AG04450 (cell line): Measurements from ENCODE around the gene IP6K3. TPM values are rescaled to one million over a fixed set of nuclear protein-coding genes. Genes with fewer than 3 reads are reported as not detected.

ENCODE experiments used
- CTCF ChIA-PET: fragments of 300-600, 350-600 bp; formaldehyde crosslinking; extraction: SDS; loops from one replicate; lab custom pipeline; 2022; ENCODE audit warnings: antibody characterized with exemption, inconsistent platforms; lab: Charles Lee
- POLR2A ChIA-PET: fragments of 350-600 bp; formaldehyde crosslinking; extraction: SDS; loops from one replicate; lab custom pipeline; 2021; ENCODE audit warnings: antibody characterized with exemption, inconsistent platforms; lab: Yijun Ruan, JAX
- DNase-seq: peaks from one replicate; pipeline ENCODE4 v3.0.0-alpha.2; 2011; ENCODE audit warnings: low read depth, low spot score
- H3K27ac ChIP-seq: one replicate; pipeline ENCODE4 v1.5.1; 2012; ENCODE audit warnings: low read depth, low read length, control low read depth
- H3K27me3 ChIP-seq: one replicate; pipeline ENCODE4 v1.6.0; 2012; ENCODE audit warnings: low read length; ENCODE audit not compliant: control insufficient read depth, insufficient read depth
- H3K4me3 ChIP-seq: 2 replicates; pipeline ENCODE4 v1.5.1; 2011; ENCODE audit warnings: mild to moderate bottlenecking, low read depth, low read length, control low read depth
- H3K9me3 ChIP-seq: 2 replicates; pipeline ENCODE4 v1.5.1; 2012; ENCODE audit warnings: low read length; ENCODE audit not compliant: control insufficient read depth, insufficient read depth
- CTCF ChIP-seq: IDR thresholded peaks from 2 replicates; pipeline ENCODE4 v1.5.1; 2011; ENCODE audit warnings: low read depth, low read length, control low read depth, inconsistent platforms
- polyA plus RNA-seq: library from polyadenylated mRNA; depleted of rRNA; stranded (reverse); fragments of >200 nt; gene quantifications from 2 replicates; pipeline ENCODE4 v1.2.3, GENCODE V29; 2011

The IP6K3 gene
- polyA plus RNA-seq, 1 experiment = 1.1 TPM

- Histone ChIP-seq H3K27me3 (no peaks in the 10 kb centered on the region), H3K27ac (peak overlapping the region; percentile 39), H3K9me3 (no peaks in the 10 kb centered on the region), H3K4me3 (no peak overlapping the region)
- TF ChIP-seq CTCF = no peak
- ChIA-PET CTCF (interaction anchor here (1.1 kb wide), 1 partner anchor 25 kb away, joined by 3 read pairs; no protein-coding TSS in a partner anchor), POLR2A (no interaction called here)
- no peak for DNase-seq
Observed at GRCh38 chr6:33676416-33677142, 70.1 kb downstream of the IP6K3 start.

- no peak for DNase-seq
- Histone ChIP-seq H3K9me3 (no peaks in the 10 kb centered on the region), H3K27me3 (no peaks in the 10 kb centered on the region), H3K27ac (no peak overlapping the region), H3K4me3 (no peak overlapping the region)
- POLR2A ChIA-PET = no interaction called here
- TF ChIP-seq CTCF = no peak
- CTCF ChIA-PET = interaction anchor here (1.1 kb wide), 1 partner anchor 25 kb away, joined by 3 read pairs; no protein-coding TSS in a partner anchor
Observed at GRCh38 chr6:33675968-33676367, 70.7 kb downstream of the IP6K3 start.

GRCh38 chr6:33673851-33674250, 72.9 kb downstream of the IP6K3 start:
- ChIA-PET POLR2A (no interaction called here), CTCF (interaction anchor here (0.6 to 4.1 kb wide), 2 partner anchors 22 to 84 kb away, joined by 3 to 23 read pairs; no protein-coding TSS in a partner anchor)
- H3K4me3 ChIP-seq = no peak overlapping the region
- no peaks in the 10 kb centered on the region for H3K9me3 ChIP-seq
- H3K27me3 ChIP-seq = no peaks in the 10 kb centered on the region
- TF ChIP-seq CTCF = no peak
- H3K27ac ChIP-seq = no peak overlapping the region
- no peak for DNase-seq

- ChIA-PET POLR2A (interaction anchor here (1.4 kb wide), 1 partner anchor 83 kb away, joined by 4 read pairs; no protein-coding TSS in a partner anchor), CTCF (interaction anchor here (0.6 to 4.1 kb wide), 10 partner anchors 14 to 88 kb away, joined by 3 to 23 read pairs (median 3); no protein-coding TSS in a partner anchor)
- Histone ChIP-seq H3K27me3 (no peaks in the 10 kb centered on the region), H3K4me3 (no peak overlapping the region), H3K27ac (no peak overlapping the region), H3K9me3 (no peaks in the 10 kb centered on the region)
- DNase-seq = peak; percentile 78
- TF ChIP-seq CTCF = peak; percentile 70
Observed at GRCh38 chr6:33672808-33673207, 73.9 kb downstream of the IP6K3 start.

- POLR2A ChIA-PET = interaction anchor here (1.4 kb wide), 1 partner anchor 82 kb away, joined by 4 read pairs; no protein-coding TSS in a partner anchor
- no peak overlapping the region for H3K27ac ChIP-seq
- no peaks in the 10 kb centered on the region for H3K27me3 ChIP-seq
- DNase-seq = no peak
- CTCF ChIA-PET = interaction anchor here (0.6 to 4.1 kb wide), 8 partner anchors 29 to 86 kb away, joined by 3 to 23 read pairs (median 4); no protein-coding TSS in a partner anchor
- no peak for TF ChIP-seq CTCF
- no peaks in the 10 kb centered on the region; the same call in 1 of the 2 replicates for H3K9me3 ChIP-seq
- no peak overlapping the region for H3K4me3 ChIP-seq
Observed at GRCh38 chr6:33671744-33672072, 75.0 kb downstream of the IP6K3 start.
